HCT116 (cell line): ENCODE data around the gene FMO2. TPM values are rescaled to one million over a fixed set of nuclear protein-coding genes. Genes with fewer than 3 reads are reported as not detected.

Experiments
- ATAC-seq: fragments of 200-7000 bp; cut with Tn5 transposase; 2 replicates; pipeline ENCODE4 v1.9.1; 2020; ENCODE audit warnings: mild to moderate bottlenecking, moderate library complexity
- BruUV-seq: library from RNA; stranded (reverse); fragments of 400-500 nt; replicated peaks from 2 replicates; lab custom pipeline; 2021; lab: Mats Ljungman, UMichigan
- CTCF ChIA-PET: fragments of 300-600 bp; sonication (Branson Sonifier 250); formaldehyde crosslinking; loops from one replicate; lab custom pipeline; 2021; ENCODE audit warnings: antibody characterized with exemption; lab: Charles Lee
- POLR2A ChIA-PET: fragments of 300-600, 350-600 bp; sonication (Branson Sonifier 250); formaldehyde crosslinking; loops from one replicate; lab custom pipeline; 2021; ENCODE audit warnings: antibody characterized with exemption; lab: Charles Lee
- RAD21 ChIA-PET, 2 experiments: fragments of 300-600 bp; sonication (Branson Sonifier 250); formaldehyde crosslinking; loops; one replicate each; lab custom pipeline; 2023; ENCODE audit warnings: low total read pairs in 2 of 2; ENCODE audit not compliant: uncharacterized antibody in 2 of 2, unreplicated experiment in 2 of 2, low non-redundant PET in 1 of 2; lab: Charles Lee
- DNase-seq: peaks from one replicate; pipeline ENCODE4 v3.0.0-alpha.2; 2010; ENCODE audit warnings: low read depth, low spot score
- H2AFZ ChIP-seq: fragments of 200-600 bp; shearing (Covaris generic), sonication (generic); 2 replicates; pipeline ENCODE4 v1.6.1; 2017; ENCODE audit warnings: low read depth, mixed run types, mixed read lengths, antibody characterized with exemption, low read length; ENCODE audit not compliant: poor library complexity, severe bottlenecking
- H3K27ac ChIP-seq: 2 replicates; pipeline ENCODE4 v1.5.1; 2012; ENCODE audit warnings: low read depth, low read length
- H3K27me3 ChIP-seq: fragments of 200-600 bp; sonication (generic); 2 replicates; pipeline ENCODE4 v1.6.1; 2016; ENCODE audit warnings: mixed run types, low read length, mixed read lengths; ENCODE audit not compliant: insufficient read depth
- H3K36me3 ChIP-seq, 2 experiments: fragments of 200-500 bp in 1 of 2; fragments of 200-600 bp in 1 of 2; sonication (Bioruptor generic) in 1 of 2; sonication (generic) in 1 of 2; 2 replicates each; pipeline versions ENCODE4 v1.5.1 to v1.6.1; 2014 to 2016; ENCODE audit warnings: low read length in 2 of 2, inconsistent platforms in 1 of 2, mixed read lengths in 1 of 2, mixed run types in 1 of 2; ENCODE audit not compliant: insufficient read depth in 2 of 2, control insufficient read depth in 1 of 2
- H3K4me1 ChIP-seq, 2 experiments: fragments of 200-600 bp in 1 of 2; sonication (generic) in 1 of 2; 2 replicates each; pipeline versions ENCODE4 v1.5.1 to v1.6.1; 2012 to 2017; ENCODE audit warnings: low read length in 2 of 2, inconsistent platforms in 1 of 2, mild to moderate bottlenecking in 1 of 2, mixed read lengths in 1 of 2, mixed run types in 1 of 2, moderate library complexity in 1 of 2; ENCODE audit not compliant: insufficient read depth in 2 of 2, control insufficient read depth in 1 of 2
- H3K4me2 ChIP-seq: fragments of 200-600 bp; sonication (generic); 2 replicates; pipeline ENCODE4 v1.6.1; 2017; ENCODE audit warnings: mixed run types, low read length, mixed read lengths
- H3K4me3 ChIP-seq, 2 experiments: fragments of 200-600 bp in 1 of 2; sonication (generic) in 1 of 2; replicated peaks in 1 of 2; 2 replicates each; pipeline ENCODE4 v1.5.1; 2011 to 2016; ENCODE audit warnings: low read length in 2 of 2, control low read depth in 1 of 2, low read depth in 1 of 2, mild to moderate bottlenecking in 1 of 2, mixed read lengths in 1 of 2, mixed run types in 1 of 2
- H3K79me2 ChIP-seq: fragments of 200-600 bp; sonication (generic); 2 replicates; pipeline ENCODE4 v1.6.1; 2017; ENCODE audit warnings: mild to moderate bottlenecking, mixed run types, low read length, moderate library complexity, mixed read lengths; ENCODE audit not compliant: insufficient read depth
- H3K9ac ChIP-seq: fragments of 200-600 bp; sonication (generic); 2 replicates; pipeline ENCODE4 v1.6.1; 2016; ENCODE audit warnings: low read length, mixed read lengths
- H3K9me2 ChIP-seq: fragments of 200-600 bp; sonication (generic), shearing (Covaris generic); 2 replicates; pipeline ENCODE4 v1.6.1; 2017; ENCODE audit warnings: mixed run types, mild to moderate bottlenecking, moderate library complexity; ENCODE audit not compliant: insufficient read depth
- H3K9me3 ChIP-seq, 2 experiments: fragments of 200-500 bp in 1 of 2; fragments of 200-600 bp in 1 of 2; sonication (Bioruptor generic) in 1 of 2; sonication (generic) in 1 of 2; 2 replicates each; pipeline ENCODE4 v1.6.1; 2014 to 2017; ENCODE audit warnings: low read length in 2 of 2, mixed read lengths in 2 of 2, inconsistent platforms in 1 of 2, low read depth in 1 of 2, mild to moderate bottlenecking in 1 of 2, mixed run types in 1 of 2, moderate library complexity in 1 of 2; ENCODE audit not compliant: control insufficient read depth in 1 of 2, insufficient read depth in 1 of 2
- H4K20me1 ChIP-seq: fragments of 200-600 bp; sonication (generic), shearing (Covaris generic); 2 replicates; pipeline ENCODE4 v1.6.1; 2017; ENCODE audit warnings: mixed run types, mild to moderate bottlenecking, moderate library complexity; ENCODE audit not compliant: insufficient read depth
- CBX3 ChIP-seq: IDR thresholded peaks from 2 replicates; pipeline ENCODE4 v1.6.1; 2012; ENCODE audit warnings: low read depth
- CEBPB ChIP-seq: IDR thresholded peaks from 2 replicates; pipeline ENCODE4 v1.6.1; 2012; ENCODE audit warnings: low read depth
- ELF1 ChIP-seq: IDR thresholded peaks from 2 replicates; pipeline ENCODE4 v1.6.1; 2012; ENCODE audit warnings: low read depth, borderline replicate concordance
- EZH2 ChIP-seq: fragments of 200-600 bp; sonication (generic); IDR thresholded peaks from 2 replicates; pipeline ENCODE4 v1.6.1; 2017; ENCODE audit warnings: antibody characterized with exemption, mixed run types
- POLR2A ChIP-seq: IDR thresholded peaks from 2 replicates; pipeline ENCODE4 v1.7.0; 2011; ENCODE audit warnings: borderline replicate concordance; ENCODE audit not compliant: insufficient read depth, insufficient read length; ENCODE audit errors: extremely low read depth
- POLR2AphosphoS5 ChIP-seq: IDR thresholded peaks from 2 replicates; pipeline ENCODE4 v1.6.1; 2011; ENCODE audit warnings: mild to moderate bottlenecking, low read depth, low read length, moderate library complexity
- SIN3A ChIP-seq: IDR thresholded peaks from 2 replicates; pipeline ENCODE4 v1.6.1; 2012; ENCODE audit warnings: low read depth
- TCF7L2 ChIP-seq: IDR thresholded peaks from 2 replicates; pipeline ENCODE4 v1.7.0; 2011; ENCODE audit warnings: borderline replicate concordance, inconsistent platforms; ENCODE audit not compliant: insufficient read depth, insufficient read length; ENCODE audit errors: extremely low read depth
- intact Hi-C: fragments of 100-400 bp; cut with micrococcal nuclease; formaldehyde crosslinking; loops from 2 replicates; pipeline ENCODE4 v1.10.0; 2022
- total RNA-seq: library from RNA; stranded (reverse); gene quantifications from one replicate; pipeline ENCODE4 v1.2.1, GENCODE V29; 2021; ENCODE audit not compliant: unreplicated experiment
- TF ChIP-seq, protein P1 (sequence below): IDR thresholded peaks from 2 replicates; pipeline ENCODE4 v1.6.1; 2012
- TF ChIP-seq, protein P2 (sequence below): IDR thresholded peaks from 2 replicates; pipeline ENCODE4 v1.6.1; 2012; ENCODE audit warnings: low read depth
- TF ChIP-seq, protein P3 (sequence below): IDR thresholded peaks from 2 replicates; pipeline ENCODE4 v1.6.1; 2012

The FMO2 gene
- total RNA-seq, 1 experiment from 2014 or later: 0.30 TPM

GRCh38 chr1:171204296-171204695, 19.2 kb downstream of the FMO2 start:
- POLR2A ChIA-PET: no interaction called here
- Histone ChIP-seq H3K4me2 (no peak overlapping the region), H2AFZ (no peak overlapping the region), H3K4me3 (no peak overlapping the region), H3K4me1 (no peaks in the 10 kb centered on the region), H3K9ac (no peak overlapping the region), H3K27me3 (0 out of 2 replicates have a peak, but pooled peaks cover 7% of the 10 kb centered on the region), H3K9me3 (no peaks in the 10 kb centered on the region), H4K20me1 (no peaks in the 10 kb centered on the region), H3K9me2 (no peaks in the 10 kb centered on the region), H3K27ac (no peak overlapping the region), H3K79me2 (no peaks in the 10 kb centered on the region), H3K36me3 (no peaks in the 10 kb centered on the region)
- TF ChIP-seq EZH2: no peak
- no peak for TF ChIP-seq TCF7L2
- TF ChIP-seq CBX3: no peak
- no peak for TF ChIP-seq CEBPB
- TF ChIP-seq, protein P1, sequence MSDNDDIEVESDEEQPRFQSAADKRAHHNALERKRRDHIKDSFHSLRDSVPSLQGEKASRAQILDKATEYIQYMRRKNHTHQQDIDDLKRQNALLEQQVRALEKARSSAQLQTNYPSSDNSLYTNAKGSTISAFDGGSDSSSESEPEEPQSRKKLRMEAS: no peak
- TF ChIP-seq POLR2AphosphoS5: no peak
- TF ChIP-seq, protein P2, sequence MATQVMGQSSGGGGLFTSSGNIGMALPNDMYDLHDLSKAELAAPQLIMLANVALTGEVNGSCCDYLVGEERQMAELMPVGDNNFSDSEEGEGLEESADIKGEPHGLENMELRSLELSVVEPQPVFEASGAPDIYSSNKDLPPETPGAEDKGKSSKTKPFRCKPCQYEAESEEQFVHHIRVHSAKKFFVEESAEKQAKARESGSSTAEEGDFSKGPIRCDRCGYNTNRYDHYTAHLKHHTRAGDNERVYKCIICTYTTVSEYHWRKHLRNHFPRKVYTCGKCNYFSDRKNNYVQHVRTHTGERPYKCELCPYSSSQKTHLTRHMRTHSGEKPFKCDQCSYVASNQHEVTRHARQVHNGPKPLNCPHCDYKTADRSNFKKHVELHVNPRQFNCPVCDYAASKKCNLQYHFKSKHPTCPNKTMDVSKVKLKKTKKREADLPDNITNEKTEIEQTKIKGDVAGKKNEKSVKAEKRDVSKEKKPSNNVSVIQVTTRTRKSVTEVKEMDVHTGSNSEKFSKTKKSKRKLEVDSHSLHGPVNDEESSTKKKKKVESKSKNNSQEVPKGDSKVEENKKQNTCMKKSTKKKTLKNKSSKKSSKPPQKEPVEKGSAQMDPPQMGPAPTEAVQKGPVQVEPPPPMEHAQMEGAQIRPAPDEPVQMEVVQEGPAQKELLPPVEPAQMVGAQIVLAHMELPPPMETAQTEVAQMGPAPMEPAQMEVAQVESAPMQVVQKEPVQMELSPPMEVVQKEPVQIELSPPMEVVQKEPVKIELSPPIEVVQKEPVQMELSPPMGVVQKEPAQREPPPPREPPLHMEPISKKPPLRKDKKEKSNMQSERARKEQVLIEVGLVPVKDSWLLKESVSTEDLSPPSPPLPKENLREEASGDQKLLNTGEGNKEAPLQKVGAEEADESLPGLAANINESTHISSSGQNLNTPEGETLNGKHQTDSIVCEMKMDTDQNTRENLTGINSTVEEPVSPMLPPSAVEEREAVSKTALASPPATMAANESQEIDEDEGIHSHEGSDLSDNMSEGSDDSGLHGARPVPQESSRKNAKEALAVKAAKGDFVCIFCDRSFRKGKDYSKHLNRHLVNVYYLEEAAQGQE: no peak
- TF ChIP-seq POLR2A: no peak
- TF ChIP-seq SIN3A: no peak
- TF ChIP-seq ELF1: no peak
- TF ChIP-seq, protein P3, sequence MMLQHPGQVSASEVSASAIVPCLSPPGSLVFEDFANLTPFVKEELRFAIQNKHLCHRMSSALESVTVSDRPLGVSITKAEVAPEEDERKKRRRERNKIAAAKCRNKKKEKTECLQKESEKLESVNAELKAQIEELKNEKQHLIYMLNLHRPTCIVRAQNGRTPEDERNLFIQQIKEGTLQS: no peak
- ATAC-seq: no peak
- intact Hi-C loops: no loop called here
- RAD21 ChIA-PET: no interaction called here
- no peak for DNase-seq
- CTCF ChIA-PET: no interaction called here
- no TSS peak for BruUV-seq
